ENCODE data around the gene PSMB10. TPM values are rescaled to one million over a fixed set of nuclear protein-coding genes. Genes with fewer than 3 reads are reported as not detected.

PSMB10 gene
- total RNA-seq, 4 donors from 2014 or later, result 65.6 to 100 (median 68.6) TPM

DNA sequence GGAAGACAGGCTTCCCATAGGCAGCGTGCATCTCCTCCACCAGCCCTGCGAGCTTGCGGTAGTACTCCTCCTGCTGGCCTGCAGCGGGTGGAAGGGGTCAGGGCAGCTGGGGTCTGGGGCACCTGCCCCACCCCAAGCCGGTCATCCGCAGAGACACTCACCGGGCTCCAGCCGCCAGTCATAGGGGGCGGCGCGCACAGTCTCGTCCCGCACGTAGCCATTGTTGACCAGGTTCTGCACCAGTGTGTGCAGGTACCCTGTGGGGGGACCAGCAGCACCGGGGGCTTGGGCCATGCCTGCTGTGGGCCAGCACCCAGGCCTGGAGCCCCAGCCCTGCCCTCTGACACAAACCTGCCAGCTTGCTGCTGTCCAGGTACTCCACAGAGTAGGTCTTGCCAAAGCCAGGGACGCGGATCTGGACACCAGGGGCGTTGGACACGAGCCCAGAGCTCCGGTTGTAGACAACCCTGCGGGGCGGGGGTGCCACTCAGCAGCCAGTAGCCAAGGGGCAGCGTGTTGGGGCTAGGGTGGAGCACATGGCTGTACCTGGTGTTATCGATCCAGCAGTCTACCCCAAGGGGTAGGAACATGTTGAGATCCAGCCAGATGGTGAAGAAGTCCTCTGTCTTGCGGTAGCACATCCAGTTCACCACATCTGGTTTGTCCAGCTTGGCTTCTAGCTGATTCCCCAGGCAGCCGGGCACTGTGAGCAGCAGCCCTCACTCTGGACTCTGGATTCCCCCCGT is 6.0 kb upstream of the PSMB10 start:
- intact Hi-C loops (cut with DNase I; ENCODE audit: low total_unique reads), result loop anchor here (1.0 kb wide), 1 partner anchor 46 kb away; no protein-coding TSS in a partner anchor
- H3K4me1 ChIP-seq, result peaks cover 20 to 22% (median 20%) of the 10 kb centered on the region in 4 donors
- no peak overlapping the region for H3K4me3 ChIP-seq
- WGBS, 2 donors (ENCODE audit: low coverage in 1 of 2), result 84% methylated on average over 27 of the region's 27 CpGs; no CpG with 5 or more reads in 1 of the 2 donors
- no peaks in the 10 kb centered on the region for H3K27me3 ChIP-seq
- in situ Hi-C loops (cut with MboI; ENCODE audit: low pct_ligation_motif_present in 1 of 4, low pct_unique_long_range_greater_than_20kb in 1 of 4, low sequenced_read_pairs in 3 of 4), result no loop called here
- TF ChIP-seq POLR2AphosphoS5 (IDR thresholded peaks at IDR 0.05) (no peak), EP300 (IDR thresholded peaks at IDR 0.05; ENCODE audit: low read depth) (no peak), POLR2A (IDR thresholded peaks at IDR 0.05) (no peak)
- TF ChIP-seq, protein P1, sequence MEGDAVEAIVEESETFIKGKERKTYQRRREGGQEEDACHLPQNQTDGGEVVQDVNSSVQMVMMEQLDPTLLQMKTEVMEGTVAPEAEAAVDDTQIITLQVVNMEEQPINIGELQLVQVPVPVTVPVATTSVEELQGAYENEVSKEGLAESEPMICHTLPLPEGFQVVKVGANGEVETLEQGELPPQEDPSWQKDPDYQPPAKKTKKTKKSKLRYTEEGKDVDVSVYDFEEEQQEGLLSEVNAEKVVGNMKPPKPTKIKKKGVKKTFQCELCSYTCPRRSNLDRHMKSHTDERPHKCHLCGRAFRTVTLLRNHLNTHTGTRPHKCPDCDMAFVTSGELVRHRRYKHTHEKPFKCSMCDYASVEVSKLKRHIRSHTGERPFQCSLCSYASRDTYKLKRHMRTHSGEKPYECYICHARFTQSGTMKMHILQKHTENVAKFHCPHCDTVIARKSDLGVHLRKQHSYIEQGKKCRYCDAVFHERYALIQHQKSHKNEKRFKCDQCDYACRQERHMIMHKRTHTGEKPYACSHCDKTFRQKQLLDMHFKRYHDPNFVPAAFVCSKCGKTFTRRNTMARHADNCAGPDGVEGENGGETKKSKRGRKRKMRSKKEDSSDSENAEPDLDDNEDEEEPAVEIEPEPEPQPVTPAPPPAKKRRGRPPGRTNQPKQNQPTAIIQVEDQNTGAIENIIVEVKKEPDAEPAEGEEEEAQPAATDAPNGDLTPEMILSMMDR (IDR thresholded peaks at IDR 0.05), result no peak
- H3K9me3 ChIP-seq, result no peaks in the 10 kb centered on the region
- peak overlapping the region in 2 of 4 donors; percentile 73 to 89 for H3K27ac ChIP-seq
- no peak for DNase-seq
- H3K36me3 ChIP-seq, result no peaks in the 10 kb centered on the region

DNA sequence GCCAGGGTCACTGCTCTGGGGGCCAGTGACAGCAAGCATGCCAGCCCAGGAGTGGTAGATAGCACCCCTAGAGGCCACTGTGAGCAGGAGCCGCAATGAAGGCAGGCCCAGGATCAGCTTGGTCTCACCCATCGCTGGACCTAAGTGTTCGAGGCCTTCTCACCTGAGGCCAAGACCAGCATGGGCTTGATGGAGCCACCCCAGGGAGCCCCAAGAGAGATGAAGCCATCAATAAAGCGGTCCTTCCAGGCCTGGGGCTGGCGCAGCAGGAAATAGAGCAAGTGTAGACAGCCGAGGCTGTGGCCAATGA is 5.5 kb upstream of the PSMB10 start:
- Histone ChIP-seq H3K27me3 (no peaks in the 10 kb centered on the region), H3K27ac (peak overlapping the region in 1 of 4 donors; percentile 89), H3K9me3 (no peaks in the 10 kb centered on the region), H3K4me3 (no peak overlapping the region), H3K36me3 (no peaks in the 10 kb centered on the region), H3K4me1 (peaks cover 23 to 27% (median 25%) of the 10 kb centered on the region in 4 donors)
- no peak for DNase-seq
- intact Hi-C loops (cut with DNase I; ENCODE audit: low total_unique reads) (no loop called here), in situ Hi-C loops (cut with MboI; ENCODE audit: low pct_ligation_motif_present in 1 of 4, low pct_unique_long_range_greater_than_20kb in 1 of 4, low sequenced_read_pairs in 3 of 4) (no loop called here)
- TF ChIP-seq POLR2A (IDR thresholded peaks at IDR 0.05), result no peak
- TF ChIP-seq, protein P1 (IDR thresholded peaks at IDR 0.05), result peak; percentile 55 to 67 (median 62)
- WGBS, 2 donors (ENCODE audit: low coverage in 1 of 2), result 77% methylated on average over 6 of the region's 6 CpGs; no CpG with 5 or more reads in 1 of the 2 donors

DNA sequence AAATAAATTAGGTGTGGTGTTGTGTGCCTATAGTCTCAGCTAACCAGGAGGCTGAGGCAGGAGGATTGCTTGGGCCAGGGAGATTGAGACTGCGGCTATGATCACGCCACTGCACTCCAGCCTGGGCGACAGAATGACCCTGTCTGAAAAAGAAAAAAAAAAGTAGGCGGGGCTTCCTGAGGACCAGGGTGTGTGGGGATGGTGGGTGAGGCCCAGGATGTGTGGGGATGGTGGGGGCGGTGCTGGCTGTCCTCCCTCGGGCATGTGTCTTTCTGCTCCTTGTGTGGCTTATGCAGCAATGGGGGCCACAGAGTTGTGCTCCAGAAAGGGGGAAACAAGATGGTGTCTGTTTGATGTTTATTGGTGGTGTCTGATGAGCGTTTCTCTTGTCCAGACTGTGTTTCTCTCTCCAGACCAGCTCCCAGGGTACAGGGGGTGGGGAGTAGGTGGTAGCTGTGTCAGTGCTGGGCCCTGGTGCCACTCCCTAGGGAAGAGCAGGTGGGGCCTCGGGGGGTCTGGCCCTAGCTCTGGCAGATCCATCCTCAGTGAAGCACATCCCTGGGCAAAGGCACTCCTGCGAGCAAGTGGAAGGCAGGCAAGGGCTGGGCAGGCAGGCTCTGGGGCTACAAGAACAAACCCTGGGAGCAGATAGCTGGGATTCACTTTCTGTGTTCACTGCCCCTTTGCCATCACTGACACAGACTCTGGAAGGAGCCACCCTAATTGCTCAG is 5.0 kb upstream of the PSMB10 start:
- peaks cover 27 to 31% (median 29%) of the 10 kb centered on the region in 4 donors for H3K4me1 ChIP-seq
- H3K9me3 ChIP-seq, result no peaks in the 10 kb centered on the region
- no peak overlapping the region for H3K27ac ChIP-seq
- H3K36me3 ChIP-seq, result no peaks in the 10 kb centered on the region
- whole genome bisulfite sequencing, 2 donors (ENCODE audit: low coverage in 1 of 2), result 62 to 88% methylated on average over 5 to 9 of the region's 9 CpGs
- H3K27me3 ChIP-seq, result no peaks in the 10 kb centered on the region
- TF ChIP-seq EP300 (IDR thresholded peaks at IDR 0.05; ENCODE audit: low read depth) (no peak), POLR2A (IDR thresholded peaks at IDR 0.05) (no peak)
- TF ChIP-seq, protein P1 (IDR thresholded peaks at IDR 0.05), result no peak
- intact Hi-C loops (cut with DNase I; ENCODE audit: low total_unique reads), result no loop called here
- H3K4me3 ChIP-seq, result no peak overlapping the region
- in situ Hi-C loops (cut with MboI; ENCODE audit: low pct_ligation_motif_present in 1 of 4, low pct_unique_long_range_greater_than_20kb in 1 of 4, low sequenced_read_pairs in 3 of 4), result no loop called here
- DNase-seq, result no peak

DNA sequence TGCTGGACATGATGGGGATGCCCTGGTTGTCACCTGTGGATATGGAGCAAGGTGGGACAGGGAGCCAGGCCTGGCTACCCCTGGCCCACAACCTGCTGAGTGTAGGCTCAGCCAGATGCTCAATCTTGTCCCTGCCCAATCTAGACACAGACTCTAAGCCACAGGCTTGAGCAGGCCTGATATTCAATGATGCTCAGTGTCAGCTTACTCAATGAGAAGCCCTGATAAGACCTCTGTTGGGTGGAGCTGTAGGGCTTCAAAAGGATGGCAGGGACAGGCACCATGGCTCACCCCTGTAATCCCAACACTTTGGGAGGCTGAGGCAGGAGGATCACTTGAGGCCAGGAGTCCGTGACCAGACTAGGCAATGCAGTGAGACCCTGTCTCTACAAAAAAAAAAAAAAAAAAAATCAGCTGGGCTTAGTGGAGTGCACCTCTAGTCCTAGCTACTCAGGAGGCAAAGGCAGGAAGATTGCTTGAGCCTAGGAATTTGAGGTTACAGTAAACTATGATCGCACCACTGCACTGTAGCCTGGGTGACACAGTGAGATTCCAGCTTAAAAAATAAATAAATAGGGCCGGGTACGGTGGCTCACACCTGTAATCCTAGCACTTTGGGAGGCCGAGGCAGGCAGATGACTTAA is 3.9 kb upstream of the PSMB10 start:
- no peak overlapping the region for H3K27ac ChIP-seq
- H3K9me3 ChIP-seq, result no peaks in the 10 kb centered on the region
- no peaks in the 10 kb centered on the region for H3K27me3 ChIP-seq
- in situ Hi-C loops (cut with MboI; ENCODE audit: low pct_ligation_motif_present in 1 of 4, low pct_unique_long_range_greater_than_20kb in 1 of 4, low sequenced_read_pairs in 3 of 4), result no loop called here
- no peak for DNase-seq
- intact Hi-C loops (cut with DNase I; ENCODE audit: low total_unique reads), result no loop called here
- TF ChIP-seq POLR2AphosphoS5 (IDR thresholded peaks at IDR 0.05) (no peak), POLR2A (IDR thresholded peaks at IDR 0.05) (no peak), EP300 (IDR thresholded peaks at IDR 0.05; ENCODE audit: low read depth) (no peak)
- TF ChIP-seq, protein P1 (IDR thresholded peaks at IDR 0.05), result no peak
- WGBS, 2 donors (ENCODE audit: low coverage in 1 of 2), result 86 to 94% methylated on average over 2 to 5 of the region's 5 CpGs
- no peak overlapping the region for H3K4me3 ChIP-seq
- H3K36me3 ChIP-seq, result no peaks in the 10 kb centered on the region
- peaks cover 27 to 31% (median 29%) of the 10 kb centered on the region in 4 donors for H3K4me1 ChIP-seq
